Sigmoid colon (tissue), 7 donors: ENCODE measurements around the gene PRKCG. TPM values are rescaled to one million over a fixed set of nuclear protein-coding genes. Genes with fewer than 3 reads are reported as not detected.

ENCODE experiments used
- DNase-seq: peaks from one replicate; pipeline ENCODE4 v3.0.0-alpha.2; 2019
- H3K27ac ChIP-seq, 4 donors: fragments of 200-600 bp; sonication (generic); one replicate each; pipeline ENCODE4 v1.5.1; 2016 to 2019; ENCODE audit warnings: mild to moderate bottlenecking in 1 of 4
- H3K27me3 ChIP-seq, 3 donors: fragments of 200-600 bp; sonication (generic); one replicate each; pipeline ENCODE4 v1.5.1; 2019; ENCODE audit warnings: mild to moderate bottlenecking in 1 of 3
- H3K36me3 ChIP-seq, 4 donors: fragments of 200-600 bp; sonication (generic); one replicate each; pipeline ENCODE4 v1.5.1; 2016 to 2019
- H3K4me1 ChIP-seq, 4 donors: fragments of 200-600 bp; sonication (generic); one replicate each; pipeline ENCODE4 v1.5.1; 2017 to 2019
- H3K4me3 ChIP-seq, 4 donors: fragments of 200-600 bp; sonication (generic); one replicate each; pipeline ENCODE4 v1.5.1; 2017 to 2019; ENCODE audit warnings: mild to moderate bottlenecking in 2 of 4, moderate library complexity in 1 of 4
- H3K9me3 ChIP-seq, 4 donors: fragments of 200-600 bp in 3 of 4; sonication (generic) in 3 of 4; one replicate each; pipeline versions ENCODE4 v1.5.1 to v1.6.1; 2013 to 2019
- CTCF ChIP-seq, 4 experiments: fragments of 450-650 bp in 3 of 4; fragments of 200-600 bp in 1 of 4; IDR thresholded peaks; one replicate each; pipeline ENCODE4 v1.5.1; 2016 to 2019; ENCODE audit warnings: antibody characterized with exemption in 4 of 4, mild to moderate bottlenecking in 3 of 4, moderate library complexity in 2 of 4
- EP300 ChIP-seq, 4 donors: sonication (generic); formaldehyde crosslinking; IDR thresholded peaks; one replicate each; pipeline ENCODE4 v1.6.1; 2017; ENCODE audit warnings: antibody characterized with exemption in 4 of 4
- POLR2A ChIP-seq, 2 donors: fragments of 450-650 bp; IDR thresholded peaks; one replicate each; pipeline ENCODE4 v1.6.1; 2016; ENCODE audit warnings: antibody characterized with exemption in 2 of 2, mild to moderate bottlenecking in 2 of 2, moderate library complexity in 2 of 2
- POLR2AphosphoS5 ChIP-seq, 4 donors: sonication (generic); formaldehyde crosslinking; IDR thresholded peaks; one replicate each; pipeline ENCODE4 v1.6.1; 2017; ENCODE audit warnings: antibody characterized with exemption in 4 of 4
- WGBS, 2 donors: extraction: QIAGEN DNeasy Blood & Tissue Kit; methylation state at CpG; one replicate each; pipeline ENCODE4 v1.1.7; 2013; 5-methylcytosine and 5-hydroxymethylcytosine counted together
- intact Hi-C: fragments of 100-400 bp; cut with DNase I; formaldehyde crosslinking; loops from one replicate; pipeline ENCODE4 v1.15.1; 2023
- polyA plus RNA-seq, 3 donors: library from polyadenylated mRNA; stranded (reverse); fragments of 200-250 nt; gene quantifications; one replicate each; pipeline ENCODE4 v1.2.3, GENCODE V29; 2013
- total RNA-seq, 4 donors: library from RNA; depleted of rRNA; stranded (reverse); fragments of >200 nt; gene quantifications; one replicate each; pipeline ENCODE4 v1.1.0, GENCODE V29; 2016
- donor health status: healthy with polysubstance abuse.
- donor health status: Bipolar disorder and iron deficiency.
- donor health status: healthy.

Gene PRKCG
- total and polyA plus RNA-seq, 7 donors: under 0.01 to 0.34 TPM; not detected in 5

DNA sequence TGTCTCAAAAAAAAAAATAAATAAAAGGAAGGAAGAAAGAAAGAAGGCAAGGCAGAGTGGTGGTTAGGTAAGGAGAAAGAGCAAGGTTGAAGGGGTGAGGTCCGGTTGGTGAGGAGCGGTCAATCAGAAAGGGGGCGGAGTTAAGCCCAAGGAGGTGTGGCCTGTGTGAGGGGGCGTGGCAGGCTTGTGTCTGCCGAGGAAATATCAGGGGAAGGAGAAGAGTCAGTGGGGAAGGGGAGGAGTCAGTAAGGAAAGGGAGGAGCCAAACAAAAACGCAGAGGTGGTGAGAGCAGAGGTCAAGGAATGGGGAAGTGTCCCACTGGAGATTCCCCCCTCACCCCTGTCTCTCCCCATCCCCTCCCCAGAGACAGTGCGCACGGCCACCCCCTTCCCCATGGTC lies 33.0 kb downstream of the PRKCG start:
- WGBS, 2 donors: 56 to 62% methylated on average over 8 of the region's 8 CpGs
- no peaks in the 10 kb centered on the region for H3K9me3 ChIP-seq
- TF ChIP-seq CTCF (IDR thresholded peaks at IDR 0.05) (no peak), EP300 (IDR thresholded peaks at IDR 0.05) (no peak), POLR2AphosphoS5 (IDR thresholded peaks at IDR 0.05) (no peak), POLR2A (IDR thresholded peaks at IDR 0.05) (no peak)
- intact Hi-C loops: no loop called here
- no peaks in the 10 kb centered on the region for H3K36me3 ChIP-seq
- H3K4me1 ChIP-seq: peaks cover 0 to 3% (median 0%) of the 10 kb centered on the region in 4 donors
- DNase-seq: no peak
- H3K27me3 ChIP-seq: peaks cover 15 to 51% (median 36%) of the 10 kb centered on the region in 3 donors
- no peak overlapping the region for H3K4me3 ChIP-seq
- H3K27ac ChIP-seq: no peak overlapping the region

DNA sequence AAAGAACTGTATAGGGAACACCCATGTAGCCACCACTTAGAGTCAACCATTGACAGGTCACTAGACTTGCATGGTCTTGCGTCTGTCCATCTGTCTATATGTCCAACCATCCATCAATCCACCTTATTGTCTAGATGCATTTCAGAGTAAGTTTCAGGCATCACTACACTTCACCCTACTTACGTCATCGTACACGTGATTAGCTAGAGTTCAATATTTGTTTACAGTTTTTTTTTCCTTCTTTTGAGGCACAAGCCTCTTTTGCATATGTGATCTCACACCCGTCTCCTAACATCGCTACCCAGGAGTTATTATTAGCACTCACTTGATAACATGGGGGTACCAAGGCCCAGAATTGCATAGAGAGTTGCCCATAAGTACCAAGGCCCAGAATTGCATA lies 34.0 kb downstream of the PRKCG start:
- H3K27me3 ChIP-seq: peaks cover 7 to 41% (median 26%) of the 10 kb centered on the region in 3 donors

DNA sequence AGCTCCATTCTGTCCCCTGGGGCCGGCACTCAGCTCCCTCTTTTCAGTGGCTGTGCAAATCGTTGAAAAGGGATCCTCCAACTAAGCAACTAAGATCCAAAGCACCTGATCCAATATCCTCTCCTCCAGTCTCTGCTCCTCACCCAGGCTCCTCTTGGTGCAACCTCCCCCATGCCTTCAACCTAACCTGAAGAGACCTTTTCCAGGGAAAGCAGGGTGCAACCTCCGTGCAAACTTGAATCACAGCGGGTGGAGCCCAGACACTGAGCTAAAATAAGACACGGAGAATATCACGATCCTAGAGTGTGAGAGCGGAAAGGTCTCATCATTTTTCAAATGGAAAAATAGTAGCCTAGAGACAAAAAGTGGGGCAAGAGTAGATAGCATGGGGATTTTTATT lies 35.4 kb downstream of the PRKCG start:
- Histone ChIP-seq H3K4me3 (no peak overlapping the region), H3K27ac (no peak overlapping the region), H3K9me3 (no peaks in the 10 kb centered on the region), H3K36me3 (no peaks in the 10 kb centered on the region), H3K4me1 (no peaks in the 10 kb centered on the region), H3K27me3 (peaks cover 3 to 27% (median 15%) of the 10 kb centered on the region in 3 donors)
- TF ChIP-seq EP300 (IDR thresholded peaks at IDR 0.05): no peak
- intact Hi-C loops: no loop called here
- no peak for DNase-seq
- whole genome bisulfite sequencing, 2 donors: 84 to 92% methylated on average over 7 of the region's 7 CpGs

More for the DNA sequence above, 34.0 kb downstream of the PRKCG start:
- intact Hi-C loops: no loop called here
- H3K36me3 ChIP-seq: no peaks in the 10 kb centered on the region
- TF ChIP-seq CTCF (IDR thresholded peaks at IDR 0.05) (no peak), POLR2A (IDR thresholded peaks at IDR 0.05) (no peak), POLR2AphosphoS5 (IDR thresholded peaks at IDR 0.05) (no peak), EP300 (IDR thresholded peaks at IDR 0.05) (no peak)
- no peak overlapping the region for H3K27ac ChIP-seq
- WGBS, 2 donors: 55 to 77% methylated on average over 6 of the region's 6 CpGs
- no peak for DNase-seq
- no peak overlapping the region for H3K4me3 ChIP-seq
- no peaks in the 10 kb centered on the region for H3K9me3 ChIP-seq
- H3K4me1 ChIP-seq: no peaks in the 10 kb centered on the region

DNA sequence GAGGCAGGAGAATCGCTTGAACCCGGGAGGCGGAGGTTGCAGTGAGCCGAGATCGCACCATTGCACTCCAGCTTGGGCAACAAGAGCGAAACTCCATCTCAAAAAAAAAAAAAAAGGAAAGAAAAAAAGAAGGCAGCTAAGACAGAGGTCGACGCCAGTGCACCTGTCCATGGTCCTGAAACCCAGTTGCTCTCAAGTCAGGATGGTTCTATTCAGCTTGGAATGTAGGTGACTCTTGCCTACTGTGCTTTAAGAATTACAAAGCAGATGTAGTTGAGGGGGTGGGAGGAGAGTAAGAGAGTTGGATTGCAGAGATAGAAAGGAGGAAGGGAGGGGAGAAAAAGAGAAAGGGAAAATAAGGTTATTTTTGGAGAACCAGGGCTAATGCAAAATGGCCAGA lies 45.7 kb downstream of the PRKCG start:
- no peak for DNase-seq
- H3K36me3 ChIP-seq: no peaks in the 10 kb centered on the region
- H3K4me3 ChIP-seq: no peak overlapping the region
- no peaks in the 10 kb centered on the region for H3K9me3 ChIP-seq
- no peaks in the 10 kb centered on the region for H3K27me3 ChIP-seq
- 38 to 42% methylated on average over 8 of the region's 8 CpGs for WGBS, 2 donors
- H3K4me1 ChIP-seq: no peaks in the 10 kb centered on the region
- intact Hi-C loops: no loop called here
- TF ChIP-seq CTCF (IDR thresholded peaks at IDR 0.05): no peak
- no peak for TF ChIP-seq POLR2A (IDR thresholded peaks at IDR 0.05)
- no peak for TF ChIP-seq POLR2AphosphoS5 (IDR thresholded peaks at IDR 0.05)
- TF ChIP-seq EP300 (IDR thresholded peaks at IDR 0.05): no peak
- H3K27ac ChIP-seq: no peak overlapping the region

DNA sequence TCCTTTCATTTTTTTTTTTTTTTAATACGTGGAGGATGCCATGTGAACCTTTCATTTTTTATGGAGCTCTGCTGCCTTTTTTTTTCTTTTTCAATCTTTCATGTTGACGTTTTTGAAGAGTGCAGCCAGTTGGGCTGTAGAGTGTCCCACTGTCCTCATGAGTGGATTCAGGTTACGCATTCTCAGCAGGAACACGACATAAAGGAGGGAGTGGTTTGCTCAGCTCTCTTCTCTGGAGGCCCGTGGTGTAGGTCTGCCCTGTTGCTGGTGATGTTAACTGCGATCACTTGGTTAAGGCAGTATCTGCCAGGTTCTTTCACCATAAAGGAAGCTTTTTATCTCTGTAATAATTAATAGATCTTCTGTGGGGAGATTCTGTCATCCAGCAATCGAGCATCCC lies 54.0 kb downstream of the PRKCG start:
- no peak overlapping the region for H3K4me3 ChIP-seq
- peaks cover 0 to 19% (median 4%) of the 10 kb centered on the region in 3 donors for H3K27me3 ChIP-seq
- TF ChIP-seq POLR2A (IDR thresholded peaks at IDR 0.05) (no peak), EP300 (IDR thresholded peaks at IDR 0.05) (no peak), POLR2AphosphoS5 (IDR thresholded peaks at IDR 0.05) (no peak), CTCF (IDR thresholded peaks at IDR 0.05) (no peak)
- H3K4me1 ChIP-seq: no peaks in the 10 kb centered on the region
- H3K36me3 ChIP-seq: no peaks in the 10 kb centered on the region
- H3K27ac ChIP-seq: no peak overlapping the region
- H3K9me3 ChIP-seq: no peaks in the 10 kb centered on the region
- intact Hi-C loops: no loop called here
- DNase-seq: no peak
- WGBS, 2 donors: 48 to 54% methylated on average over 7 of the region's 7 CpGs
